Measurements from ENCODE around the gene KIAA0040. TPM values are rescaled to one million over a fixed set of nuclear protein-coding genes. Genes with fewer than 3 reads are reported as not detected.
A peak's percentile ranks its signal among the peaks of the same experiment; 100 is the strongest.

Gene KIAA0040
- total RNA-seq, 1 donor from 2014 or later = 38.5 TPM

GRCh38 chr1:175203570-175204068, 11.0 kb upstream of the KIAA0040 start:
- Histone ChIP-seq H3K4me3 (no peak overlapping the region), H3K9me3 (no peaks in the 10 kb centered on the region), H3K4me1 (peaks cover 24% of the 10 kb centered on the region), H3K36me3 (no peaks in the 10 kb centered on the region), H3K27me3 (no peaks in the 10 kb centered on the region), H3K27ac (no peak overlapping the region)
- DNase-seq (ENCODE audit: extremely low spot score in 2 of 2) = no peak
- TF ChIP-seq, protein P1, sequence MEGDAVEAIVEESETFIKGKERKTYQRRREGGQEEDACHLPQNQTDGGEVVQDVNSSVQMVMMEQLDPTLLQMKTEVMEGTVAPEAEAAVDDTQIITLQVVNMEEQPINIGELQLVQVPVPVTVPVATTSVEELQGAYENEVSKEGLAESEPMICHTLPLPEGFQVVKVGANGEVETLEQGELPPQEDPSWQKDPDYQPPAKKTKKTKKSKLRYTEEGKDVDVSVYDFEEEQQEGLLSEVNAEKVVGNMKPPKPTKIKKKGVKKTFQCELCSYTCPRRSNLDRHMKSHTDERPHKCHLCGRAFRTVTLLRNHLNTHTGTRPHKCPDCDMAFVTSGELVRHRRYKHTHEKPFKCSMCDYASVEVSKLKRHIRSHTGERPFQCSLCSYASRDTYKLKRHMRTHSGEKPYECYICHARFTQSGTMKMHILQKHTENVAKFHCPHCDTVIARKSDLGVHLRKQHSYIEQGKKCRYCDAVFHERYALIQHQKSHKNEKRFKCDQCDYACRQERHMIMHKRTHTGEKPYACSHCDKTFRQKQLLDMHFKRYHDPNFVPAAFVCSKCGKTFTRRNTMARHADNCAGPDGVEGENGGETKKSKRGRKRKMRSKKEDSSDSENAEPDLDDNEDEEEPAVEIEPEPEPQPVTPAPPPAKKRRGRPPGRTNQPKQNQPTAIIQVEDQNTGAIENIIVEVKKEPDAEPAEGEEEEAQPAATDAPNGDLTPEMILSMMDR (IDR thresholded peaks at IDR 0.05) = no peak
- TF ChIP-seq POLR2AphosphoS5 (IDR thresholded peaks at IDR 0.05; ENCODE audit: insufficient read depth in 1 of 2, low read depth in 1 of 2) (no peak), POLR2A (IDR thresholded peaks at IDR 0.05) (no peak)
- intact Hi-C loops (cut with DNase I) = no loop called here

DNA sequence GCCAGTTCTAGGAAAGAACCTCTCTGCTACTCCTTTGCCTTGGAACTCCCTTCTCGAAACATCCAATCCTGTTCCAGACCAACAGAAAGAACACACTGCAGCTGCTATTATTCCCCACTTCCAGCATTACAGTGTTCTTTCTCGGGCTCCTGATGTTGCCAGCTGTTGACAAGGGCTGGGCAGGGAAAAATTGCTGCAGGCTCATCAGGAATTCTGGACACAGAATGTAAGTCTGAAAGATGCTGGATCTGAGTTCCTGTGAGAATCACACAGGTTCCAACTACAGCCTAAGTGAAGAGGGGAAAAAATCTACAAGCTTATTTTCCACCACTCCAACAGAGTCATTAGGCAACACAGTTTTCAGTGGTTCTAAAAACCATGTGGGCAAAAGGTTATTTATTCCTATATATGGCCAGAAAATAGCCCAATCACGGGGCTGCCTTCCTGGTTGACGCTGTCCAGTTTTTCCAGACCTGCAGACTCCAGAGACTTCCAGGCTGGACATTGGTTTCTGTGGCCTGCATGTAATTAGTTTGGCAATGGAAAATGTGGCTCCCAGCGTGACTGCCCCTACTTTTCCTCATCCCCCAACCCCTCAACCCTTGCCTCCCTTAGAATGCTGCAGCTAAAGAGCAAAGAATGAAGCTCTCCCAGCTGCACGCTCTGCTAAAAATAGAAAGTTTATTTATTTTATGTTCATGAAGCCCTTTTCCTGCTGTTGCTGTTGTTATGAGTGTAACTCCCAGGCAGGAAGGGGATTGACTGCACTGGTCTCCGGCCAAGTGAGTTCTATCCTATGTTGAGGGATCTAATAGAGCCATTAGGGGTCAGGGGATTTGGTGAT, 8.3 kb upstream of the KIAA0040 start:
- peaks cover 33% of the 10 kb centered on the region for H3K4me1 ChIP-seq
- no peak overlapping the region for H3K4me3 ChIP-seq

GRCh38 chr1:175198332-175198731, 5.8 kb upstream of the KIAA0040 start:
- Histone ChIP-seq H3K4me1 (peaks cover 42% of the 10 kb centered on the region), H3K27me3 (no peaks in the 10 kb centered on the region), H3K4me3 (no peak overlapping the region), H3K36me3 (no peaks in the 10 kb centered on the region), H3K27ac (no peak overlapping the region), H3K9me3 (no peaks in the 10 kb centered on the region)
- intact Hi-C loops (cut with DNase I) = no loop called here
- no peak for TF ChIP-seq POLR2A (IDR thresholded peaks at IDR 0.05)
- no peak for TF ChIP-seq POLR2AphosphoS5 (IDR thresholded peaks at IDR 0.05; ENCODE audit: insufficient read depth in 1 of 2, low read depth in 1 of 2)
- TF ChIP-seq, protein P1 (IDR thresholded peaks at IDR 0.05) = no peak
- no peak for DNase-seq (ENCODE audit: extremely low spot score in 2 of 2)

More for the DNA sequence above, 8.3 kb upstream of the KIAA0040 start:
- TF ChIP-seq POLR2AphosphoS5 (IDR thresholded peaks at IDR 0.05; ENCODE audit: insufficient read depth in 1 of 2, low read depth in 1 of 2) (peak in 1 of 2 donors; percentile 21), POLR2A (IDR thresholded peaks at IDR 0.05) (no peak)
- Histone ChIP-seq H3K36me3 (no peaks in the 10 kb centered on the region), H3K27me3 (no peaks in the 10 kb centered on the region), H3K27ac (peak overlapping the region; percentile 82), H3K9me3 (no peaks in the 10 kb centered on the region)
- intact Hi-C loops (cut with DNase I) = no loop called here
- DNase-seq (ENCODE audit: extremely low spot score in 2 of 2) = no peak

GRCh38 chr1:175197531-175197930, 5.0 kb upstream of the KIAA0040 start:
- TF ChIP-seq, protein P1 (IDR thresholded peaks at IDR 0.05) = no peak
- TF ChIP-seq POLR2A (IDR thresholded peaks at IDR 0.05) (no peak), POLR2AphosphoS5 (IDR thresholded peaks at IDR 0.05; ENCODE audit: insufficient read depth in 1 of 2, low read depth in 1 of 2) (peak in 1 of 2 donors; percentile 84)
- no peaks in the 10 kb centered on the region for H3K36me3 ChIP-seq
- peaks cover 45% of the 10 kb centered on the region for H3K4me1 ChIP-seq
- H3K27ac ChIP-seq = no peak overlapping the region
- H3K27me3 ChIP-seq = no peaks in the 10 kb centered on the region
- H3K4me3 ChIP-seq = no peak overlapping the region
- intact Hi-C loops (cut with DNase I) = no loop called here
- H3K9me3 ChIP-seq = no peaks in the 10 kb centered on the region
- no peak for DNase-seq (ENCODE audit: extremely low spot score in 2 of 2)

GRCh38 chr1:175195798-175196197, 3.2 kb upstream of the KIAA0040 start:
- Histone ChIP-seq H3K4me3 (no peak overlapping the region), H3K27ac (no peak overlapping the region), H3K36me3 (no peaks in the 10 kb centered on the region), H3K4me1 (peaks cover 42% of the 10 kb centered on the region), H3K27me3 (no peaks in the 10 kb centered on the region), H3K9me3 (no peaks in the 10 kb centered on the region)
- TF ChIP-seq POLR2A (IDR thresholded peaks at IDR 0.05) (no peak), POLR2AphosphoS5 (IDR thresholded peaks at IDR 0.05; ENCODE audit: insufficient read depth in 1 of 2, low read depth in 1 of 2) (peak in 1 of 2 donors; percentile 32)
- intact Hi-C loops (cut with DNase I) = no loop called here
- DNase-seq (ENCODE audit: extremely low spot score in 2 of 2) = no peak

- no peak overlapping the region for H3K27ac ChIP-seq
- H3K4me3 ChIP-seq = no peak overlapping the region
- TF ChIP-seq, protein P1 (IDR thresholded peaks at IDR 0.05) = no peak
- TF ChIP-seq POLR2AphosphoS5 (IDR thresholded peaks at IDR 0.05; ENCODE audit: insufficient read depth in 1 of 2, low read depth in 1 of 2) = no peak
- no peak for TF ChIP-seq POLR2A (IDR thresholded peaks at IDR 0.05)
- H3K9me3 ChIP-seq = no peaks in the 10 kb centered on the region
- no peaks in the 10 kb centered on the region for H3K27me3 ChIP-seq
- H3K36me3 ChIP-seq = no peaks in the 10 kb centered on the region
- no peak for DNase-seq (ENCODE audit: extremely low spot score in 2 of 2)
- intact Hi-C loops (cut with DNase I) = no loop called here
- H3K4me1 ChIP-seq = peaks cover 42% of the 10 kb centered on the region
These were observed 2.7 kb upstream of the KIAA0040 start for GRCh38 chr1:175195281-175195680.
